Hepatocyte (in vitro differentiated cells): ENCODE data around the gene PPP2R3A. TPM values are rescaled to one million over a fixed set of nuclear protein-coding genes. Genes with fewer than 3 reads are reported as not detected.

Experiments used
- DNase-seq: peaks from one replicate; pipeline ENCODE4 v3.0.0-alpha.2; 2016; ENCODE audit warnings: low spot score
- H2AFZ ChIP-seq: fragments of 200-600 bp; sonication (generic); 2 replicates; pipeline ENCODE4 v1.6.0; 2016; ENCODE audit warnings: antibody characterized with exemption, mild to moderate bottlenecking
- H3K27ac ChIP-seq: fragments of 200-600 bp; sonication (generic); 2 replicates; pipeline ENCODE4 v1.5.1; 2016; ENCODE audit warnings: mild to moderate bottlenecking
- H3K27me3 ChIP-seq: fragments of 200-600 bp; sonication (generic); 2 replicates; pipeline ENCODE4 v1.6.1; 2016
- H3K36me3 ChIP-seq: fragments of 200-600 bp; sonication (generic); replicated peaks from 2 replicates; pipeline ENCODE4 v1.5.1; 2016; ENCODE audit warnings: low read depth; ENCODE audit not compliant: insufficient read depth
- H3K4me1 ChIP-seq: fragments of 200-600 bp; sonication (generic); 2 replicates; pipeline ENCODE4 v1.5.1; 2016; ENCODE audit warnings: mild to moderate bottlenecking, moderate library complexity; ENCODE audit not compliant: insufficient read depth
- H3K4me2 ChIP-seq: fragments of 200-600 bp; sonication (generic); 2 replicates; pipeline ENCODE4 v1.6.0; 2016
- H3K4me3 ChIP-seq: fragments of 200-600 bp; sonication (generic); 2 replicates; pipeline ENCODE4 v1.5.1; 2016; ENCODE audit warnings: mild to moderate bottlenecking
- H3K79me2 ChIP-seq: fragments of 200-600 bp; sonication (generic); 2 replicates; pipeline ENCODE4 v1.6.0; 2017; ENCODE audit warnings: mild to moderate bottlenecking
- H3K9me2 ChIP-seq: fragments of 200-600 bp; sonication (generic); replicated peaks from 2 replicates; pipeline ENCODE4 v1.6.0; 2017; ENCODE audit warnings: mild to moderate bottlenecking; ENCODE audit not compliant: insufficient read depth
- H3K9me3 ChIP-seq: fragments of 200-600 bp; sonication (generic); 2 replicates; pipeline ENCODE4 v1.5.1; 2016; ENCODE audit warnings: low read depth, mild to moderate bottlenecking
- H4K20me1 ChIP-seq: fragments of 200-600 bp; sonication (generic); 2 replicates; pipeline ENCODE4 v1.6.0; 2016; ENCODE audit warnings: mild to moderate bottlenecking; ENCODE audit not compliant: insufficient read depth, poor library complexity, severe bottlenecking
- EZH2 ChIP-seq: fragments of 200-600 bp; sonication (generic); IDR thresholded peaks from 2 replicates; pipeline ENCODE4 v1.6.1; 2016; ENCODE audit warnings: antibody characterized with exemption, mild to moderate bottlenecking, borderline replicate concordance
- EZH2phosphoT487 ChIP-seq: fragments of 200-600 bp; sonication (generic); IDR thresholded peaks from one replicate; pipeline ENCODE4 v1.6.1; 2018; ENCODE audit warnings: antibody characterized with exemption, mild to moderate bottlenecking, low read depth, moderate library complexity; ENCODE audit not compliant: unreplicated experiment, severe bottlenecking
- WGBS: methylation state at CpG from one replicate; pipeline ENCODE4 v1.1.6; 2016; ENCODE audit warnings: low lambda C conversion rate; ENCODE audit errors: missing lambda C conversion rate; 5-methylcytosine and 5-hydroxymethylcytosine counted together
- polyA plus RNA-seq: library from polyadenylated mRNA; unstranded; fragments of >200 nt; fragmentation: Nextera tagmentation; extraction: Ambion mirVana; gene quantifications from 2 replicates; pipeline ENCODE4 v1.2.1, GENCODE V29; 2016
- total RNA-seq: library from RNA; depleted of rRNA; stranded (reverse); fragments of >200 nt; gene quantifications from 2 replicates; pipeline ENCODE4 v1.2.3, GENCODE V29; 2014
- TF ChIP-seq, protein P1 (sequence below): fragments of 200-600 bp; sonication (generic); IDR thresholded peaks from 2 replicates; pipeline ENCODE4 v1.5.1; 2016; ENCODE audit warnings: antibody characterized with exemption, mild to moderate bottlenecking; ENCODE audit not compliant: poor library complexity

The PPP2R3A gene, protein sequence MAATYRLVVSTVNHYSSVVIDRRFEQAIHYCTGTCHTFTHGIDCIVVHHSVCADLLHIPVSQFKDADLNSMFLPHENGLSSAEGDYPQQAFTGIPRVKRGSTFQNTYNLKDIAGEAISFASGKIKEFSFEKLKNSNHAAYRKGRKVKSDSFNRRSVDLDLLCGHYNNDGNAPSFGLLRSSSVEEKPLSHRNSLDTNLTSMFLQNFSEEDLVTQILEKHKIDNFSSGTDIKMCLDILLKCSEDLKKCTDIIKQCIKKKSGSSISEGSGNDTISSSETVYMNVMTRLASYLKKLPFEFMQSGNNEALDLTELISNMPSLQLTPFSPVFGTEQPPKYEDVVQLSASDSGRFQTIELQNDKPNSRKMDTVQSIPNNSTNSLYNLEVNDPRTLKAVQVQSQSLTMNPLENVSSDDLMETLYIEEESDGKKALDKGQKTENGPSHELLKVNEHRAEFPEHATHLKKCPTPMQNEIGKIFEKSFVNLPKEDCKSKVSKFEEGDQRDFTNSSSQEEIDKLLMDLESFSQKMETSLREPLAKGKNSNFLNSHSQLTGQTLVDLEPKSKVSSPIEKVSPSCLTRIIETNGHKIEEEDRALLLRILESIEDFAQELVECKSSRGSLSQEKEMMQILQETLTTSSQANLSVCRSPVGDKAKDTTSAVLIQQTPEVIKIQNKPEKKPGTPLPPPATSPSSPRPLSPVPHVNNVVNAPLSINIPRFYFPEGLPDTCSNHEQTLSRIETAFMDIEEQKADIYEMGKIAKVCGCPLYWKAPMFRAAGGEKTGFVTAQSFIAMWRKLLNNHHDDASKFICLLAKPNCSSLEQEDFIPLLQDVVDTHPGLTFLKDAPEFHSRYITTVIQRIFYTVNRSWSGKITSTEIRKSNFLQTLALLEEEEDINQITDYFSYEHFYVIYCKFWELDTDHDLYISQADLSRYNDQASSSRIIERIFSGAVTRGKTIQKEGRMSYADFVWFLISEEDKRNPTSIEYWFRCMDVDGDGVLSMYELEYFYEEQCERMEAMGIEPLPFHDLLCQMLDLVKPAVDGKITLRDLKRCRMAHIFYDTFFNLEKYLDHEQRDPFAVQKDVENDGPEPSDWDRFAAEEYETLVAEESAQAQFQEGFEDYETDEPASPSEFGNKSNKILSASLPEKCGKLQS (N-terminal part only)
- total RNA-seq (20.2 and 22.0 TPM in 2 replicates), polyA plus RNA-seq (6.7 and 7.9 TPM in 2 replicates)

DNA sequence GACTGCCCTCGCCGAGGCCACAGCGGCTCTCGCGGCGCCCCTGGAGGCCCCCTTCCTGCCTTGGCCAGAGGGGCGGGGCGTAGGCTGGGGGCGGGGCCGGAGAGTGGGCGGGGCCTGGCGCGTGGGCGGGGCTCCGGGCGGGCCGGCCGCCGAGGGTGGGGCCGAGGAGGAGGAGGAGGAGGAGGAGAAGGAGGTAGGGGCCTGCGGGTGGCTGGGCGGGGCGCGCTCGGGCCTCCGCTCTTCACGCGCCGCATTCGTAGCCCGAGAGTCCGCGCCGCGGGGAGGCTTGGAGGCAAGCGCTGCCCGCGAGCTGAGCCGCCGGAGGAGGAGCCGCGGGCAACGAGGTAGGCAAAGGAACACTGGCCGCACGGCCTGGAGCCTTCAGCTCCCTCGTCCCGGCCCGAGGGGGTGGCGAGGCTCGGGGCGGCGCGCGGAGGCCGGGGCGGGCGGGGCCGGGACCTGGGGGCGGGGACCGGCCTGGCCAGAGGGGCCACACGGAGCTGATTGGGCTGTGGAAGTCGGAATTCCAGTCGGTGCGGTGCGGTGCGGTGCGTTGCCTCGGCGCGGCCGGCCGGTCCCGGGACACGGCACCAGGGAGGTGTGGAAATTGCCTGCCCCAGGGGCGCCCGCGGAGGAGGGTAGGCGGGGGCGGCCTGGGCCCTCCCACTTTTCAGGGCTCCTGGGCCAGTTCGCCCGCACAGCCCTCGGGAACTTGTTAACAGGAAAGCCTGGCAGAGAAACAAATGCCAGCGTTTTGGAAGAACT lies at the start of gene PPP2R3A:
Gene PPP2R3A (plus strand): TSS at position 223 of the 765 bp plus-strand sequence. CDS start 35,771 bp downstream, outside the sequence.
- peak within 1 kb of the TSS; percentile 81 for H3K4me3 ChIP-seq
- no peak for TF ChIP-seq EZH2phosphoT487
- TF ChIP-seq EZH2, result no peak
- TF ChIP-seq, protein P1, sequence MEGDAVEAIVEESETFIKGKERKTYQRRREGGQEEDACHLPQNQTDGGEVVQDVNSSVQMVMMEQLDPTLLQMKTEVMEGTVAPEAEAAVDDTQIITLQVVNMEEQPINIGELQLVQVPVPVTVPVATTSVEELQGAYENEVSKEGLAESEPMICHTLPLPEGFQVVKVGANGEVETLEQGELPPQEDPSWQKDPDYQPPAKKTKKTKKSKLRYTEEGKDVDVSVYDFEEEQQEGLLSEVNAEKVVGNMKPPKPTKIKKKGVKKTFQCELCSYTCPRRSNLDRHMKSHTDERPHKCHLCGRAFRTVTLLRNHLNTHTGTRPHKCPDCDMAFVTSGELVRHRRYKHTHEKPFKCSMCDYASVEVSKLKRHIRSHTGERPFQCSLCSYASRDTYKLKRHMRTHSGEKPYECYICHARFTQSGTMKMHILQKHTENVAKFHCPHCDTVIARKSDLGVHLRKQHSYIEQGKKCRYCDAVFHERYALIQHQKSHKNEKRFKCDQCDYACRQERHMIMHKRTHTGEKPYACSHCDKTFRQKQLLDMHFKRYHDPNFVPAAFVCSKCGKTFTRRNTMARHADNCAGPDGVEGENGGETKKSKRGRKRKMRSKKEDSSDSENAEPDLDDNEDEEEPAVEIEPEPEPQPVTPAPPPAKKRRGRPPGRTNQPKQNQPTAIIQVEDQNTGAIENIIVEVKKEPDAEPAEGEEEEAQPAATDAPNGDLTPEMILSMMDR, result no peak
- H3K36me3 ChIP-seq, result no peaks in the 10 kb centered on the region
- peaks cover 34% of the 10 kb centered on the region for H3K79me2 ChIP-seq
- no peaks in the 10 kb centered on the region for H4K20me1 ChIP-seq
- peak within 1 kb of the TSS; percentile 90 for H2AFZ ChIP-seq
- H3K9me2 ChIP-seq, result no peaks in the 10 kb centered on the region
- H3K9me3 ChIP-seq, result no peaks in the 10 kb centered on the region
- under 1% methylated on average over 26 of the region's 83 CpGs for WGBS
- H3K4me2 ChIP-seq, result peak within 1 kb of the TSS; percentile 85
- H3K27me3 ChIP-seq, result no peaks in the 10 kb centered on the region
- peaks cover 27% of the 10 kb centered on the region for H3K4me1 ChIP-seq
- H3K27ac ChIP-seq, result peak within 1 kb of the TSS; percentile 91
- DNase-seq, result peak; percentile 91

DNA sequence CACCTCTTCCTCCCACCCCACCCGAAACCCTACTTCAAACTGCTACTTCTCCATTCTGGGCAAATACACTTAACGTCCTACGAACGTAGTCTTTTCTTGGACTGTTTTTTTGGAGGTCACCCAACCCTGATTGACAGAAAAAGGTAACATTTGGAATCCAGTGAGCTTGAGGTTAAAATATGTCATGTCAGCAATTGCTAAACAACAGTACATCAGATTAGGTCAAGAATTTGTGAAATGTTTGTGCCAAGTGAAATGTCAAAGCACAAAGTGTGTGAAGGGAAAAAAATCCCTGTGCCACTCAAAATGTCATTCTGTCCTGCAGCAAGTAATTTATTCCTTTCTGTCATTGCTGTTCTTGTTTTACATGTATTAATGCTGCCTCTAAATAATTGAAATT lies 49.2 kb upstream of the PPP2R3A start:
- Histone ChIP-seq H3K27me3 (no peaks in the 10 kb centered on the region), H3K9me2 (no peaks in the 10 kb centered on the region), H3K4me2 (no peak overlapping the region), H3K79me2 (no peaks in the 10 kb centered on the region), H2AFZ (no peak overlapping the region), H4K20me1 (no peaks in the 10 kb centered on the region), H3K27ac (no peak overlapping the region), H3K9me3 (no peaks in the 10 kb centered on the region), H3K36me3 (no peaks in the 10 kb centered on the region), H3K4me3 (no peak overlapping the region), H3K4me1 (no peaks in the 10 kb centered on the region)
- no peak for DNase-seq
- 92% methylated on average over 4 of the region's 4 CpGs for WGBS
- no peak for TF ChIP-seq EZH2phosphoT487
- TF ChIP-seq, protein P1, result no peak
- TF ChIP-seq EZH2, result no peak

DNA sequence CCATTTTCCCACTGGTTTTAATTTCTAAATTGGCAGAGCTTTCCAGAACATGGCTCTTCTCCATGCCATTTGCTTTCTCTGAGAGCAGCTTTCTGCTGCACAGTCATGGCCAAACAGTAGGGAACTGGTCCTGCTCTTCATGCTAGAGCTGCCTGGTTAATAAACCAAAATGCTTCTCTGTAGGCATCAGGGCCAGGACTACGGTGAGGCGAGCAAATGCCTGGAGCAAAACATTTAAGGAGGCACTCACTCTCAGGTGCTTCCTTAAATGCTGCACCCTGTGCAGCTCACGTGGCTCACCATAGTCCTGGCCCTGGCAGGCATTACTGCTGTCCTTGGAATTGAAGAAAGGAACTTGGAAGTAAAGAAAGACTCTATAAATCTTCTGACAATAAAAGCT lies 48.5 kb upstream of the PPP2R3A start:
- no peak overlapping the region for H2AFZ ChIP-seq
- 32% methylated on average over 3 of the region's 3 CpGs for WGBS
- TF ChIP-seq EZH2 (no peak), EZH2phosphoT487 (no peak)
- TF ChIP-seq, protein P1, result no peak
- H4K20me1 ChIP-seq, result no peaks in the 10 kb centered on the region
- H3K27ac ChIP-seq, result no peak overlapping the region
- no peaks in the 10 kb centered on the region for H3K79me2 ChIP-seq
- H3K4me2 ChIP-seq, result no peak overlapping the region
- no peaks in the 10 kb centered on the region for H3K36me3 ChIP-seq
- no peaks in the 10 kb centered on the region for H3K27me3 ChIP-seq
- no peak overlapping the region for H3K4me3 ChIP-seq
- no peaks in the 10 kb centered on the region for H3K4me1 ChIP-seq
- no peak for DNase-seq
- no peaks in the 10 kb centered on the region for H3K9me2 ChIP-seq
- no peaks in the 10 kb centered on the region for H3K9me3 ChIP-seq
